HG03469 (cell line): Measurements from ENCODE around the gene GRAMD4.

Experiments used
- ATAC-seq: cut with Tn5 transposase; IDR thresholded peaks from one replicate; pipeline ENCODE4 v1.9.1; 2021; ENCODE audit warnings: mild to moderate bottlenecking, moderate library complexity, moderate number of reproducible peaks; ENCODE audit not compliant: unreplicated experiment

The GRAMD4 gene, protein sequence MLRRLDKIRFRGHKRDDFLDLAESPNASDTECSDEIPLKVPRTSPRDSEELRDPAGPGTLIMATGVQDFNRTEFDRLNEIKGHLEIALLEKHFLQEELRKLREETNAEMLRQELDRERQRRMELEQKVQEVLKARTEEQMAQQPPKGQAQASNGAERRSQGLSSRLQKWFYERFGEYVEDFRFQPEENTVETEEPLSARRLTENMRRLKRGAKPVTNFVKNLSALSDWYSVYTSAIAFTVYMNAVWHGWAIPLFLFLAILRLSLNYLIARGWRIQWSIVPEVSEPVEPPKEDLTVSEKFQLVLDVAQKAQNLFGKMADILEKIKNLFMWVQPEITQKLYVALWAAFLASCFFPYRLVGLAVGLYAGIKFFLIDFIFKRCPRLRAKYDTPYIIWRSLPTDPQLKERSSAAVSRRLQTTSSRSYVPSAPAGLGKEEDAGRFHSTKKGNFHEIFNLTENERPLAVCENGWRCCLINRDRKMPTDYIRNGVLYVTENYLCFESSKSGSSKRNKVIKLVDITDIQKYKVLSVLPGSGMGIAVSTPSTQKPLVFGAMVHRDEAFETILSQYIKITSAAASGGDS

DNA sequence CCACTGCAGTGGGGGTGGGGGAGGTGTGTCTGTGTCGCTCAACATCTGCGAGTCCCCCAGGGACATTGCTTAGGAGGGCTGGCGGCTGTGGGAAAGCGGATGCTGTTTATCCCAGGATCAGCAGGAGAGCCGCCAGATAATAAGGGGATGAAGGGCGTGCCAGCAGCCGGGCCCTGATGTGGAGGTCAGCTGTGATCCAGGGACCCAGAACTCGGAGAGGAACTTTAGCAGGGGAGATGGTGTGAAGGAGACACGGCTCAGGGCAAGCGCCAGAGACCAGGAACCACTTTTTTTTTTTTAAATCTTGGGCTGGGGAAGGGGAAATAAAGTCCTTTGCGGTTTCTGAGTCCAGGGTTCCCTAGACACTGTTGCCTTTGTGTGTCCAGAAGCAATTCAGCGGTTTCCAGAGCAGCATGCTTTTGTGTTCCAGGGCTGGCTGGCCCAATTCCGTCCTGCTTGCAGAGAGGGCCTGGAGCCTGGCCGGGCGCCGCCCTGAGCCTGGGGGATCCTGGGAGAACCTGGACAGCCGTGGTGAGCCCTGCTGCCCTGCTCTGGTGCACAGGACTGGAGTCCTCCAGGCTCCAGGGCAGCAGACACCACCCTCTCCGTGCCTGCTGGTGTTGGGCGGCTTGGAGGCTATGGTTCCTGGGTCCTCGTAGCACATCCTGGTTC, at the start of gene GRAMD4:
Gene GRAMD4, plus strand, starts transcription at position 557 of the 672 bp plus-strand sequence. CDS start 6,414 bp downstream, outside the sequence.
- ATAC-seq = no peak

DNA sequence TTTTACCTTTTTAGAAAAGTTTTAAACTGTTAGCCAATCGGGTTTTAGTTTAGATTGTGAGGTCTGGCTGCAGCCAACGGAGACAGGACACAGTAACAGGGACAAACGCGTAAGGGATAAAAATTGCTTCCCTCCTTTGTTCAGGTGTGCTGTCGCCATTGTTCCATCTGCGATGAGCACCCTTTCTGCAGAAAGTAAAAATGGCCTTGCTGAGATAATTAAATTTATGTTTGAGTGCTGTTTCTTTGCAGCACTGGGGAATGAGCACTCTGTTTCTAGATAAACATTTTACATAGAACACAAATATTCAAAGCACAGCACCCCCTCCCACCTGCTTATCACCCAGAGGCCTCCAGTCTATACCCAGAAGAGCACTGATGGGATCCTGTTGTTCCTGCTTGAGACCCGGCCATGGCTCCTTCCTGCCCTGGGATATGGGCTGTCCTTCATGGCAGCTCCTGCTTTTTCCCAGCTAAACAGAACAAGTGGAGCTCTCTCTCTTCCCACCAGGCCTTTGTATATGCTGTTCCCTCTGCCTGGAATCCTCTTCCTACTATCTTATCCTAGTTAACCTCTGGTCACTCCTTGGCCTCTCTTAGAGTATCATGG, 48.4 kb upstream of the GRAMD4 start:
- no peak for ATAC-seq

DNA sequence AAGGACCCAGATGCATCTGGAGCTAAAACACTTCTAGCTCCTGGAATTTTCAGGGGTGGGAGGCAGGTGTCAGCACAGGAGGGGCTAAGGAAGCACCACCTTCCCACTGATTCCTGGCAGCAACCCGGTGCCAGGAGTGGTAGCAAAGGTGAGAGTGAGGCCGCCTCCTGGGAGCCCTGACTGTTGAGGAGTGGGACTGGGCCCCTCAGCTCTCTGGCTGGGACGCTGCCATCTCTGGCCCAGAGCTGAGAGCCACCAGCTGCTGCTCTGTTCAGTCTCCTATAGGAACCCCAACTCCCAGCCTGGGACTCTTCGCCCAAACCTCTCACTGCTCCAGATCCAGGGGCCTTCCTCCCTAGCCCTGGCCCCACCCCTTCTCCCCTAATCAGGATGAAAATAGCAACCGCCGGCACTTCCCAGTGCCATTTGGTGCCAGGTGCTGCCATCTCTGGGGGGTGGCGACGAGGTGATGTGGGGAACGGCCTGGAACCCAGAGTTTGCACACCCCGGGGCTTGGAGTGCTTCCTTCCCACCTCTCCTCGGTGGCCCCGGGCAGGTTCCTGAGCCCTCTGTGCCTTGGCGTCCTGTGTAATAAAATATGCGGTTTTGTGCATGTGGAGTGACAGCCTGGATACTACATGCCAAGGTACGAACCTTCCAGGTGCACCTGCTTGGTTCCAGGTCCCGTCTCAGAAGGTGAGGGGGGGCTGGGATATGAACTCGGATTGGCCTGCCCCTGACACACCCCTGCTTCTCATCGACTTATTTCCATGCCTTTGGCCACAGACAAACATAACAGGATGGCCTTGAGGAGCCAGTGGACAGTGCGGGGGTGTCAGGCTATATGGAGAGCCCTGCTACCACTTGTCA, 47.0 kb upstream of the GRAMD4 start:
- no peak for ATAC-seq

DNA sequence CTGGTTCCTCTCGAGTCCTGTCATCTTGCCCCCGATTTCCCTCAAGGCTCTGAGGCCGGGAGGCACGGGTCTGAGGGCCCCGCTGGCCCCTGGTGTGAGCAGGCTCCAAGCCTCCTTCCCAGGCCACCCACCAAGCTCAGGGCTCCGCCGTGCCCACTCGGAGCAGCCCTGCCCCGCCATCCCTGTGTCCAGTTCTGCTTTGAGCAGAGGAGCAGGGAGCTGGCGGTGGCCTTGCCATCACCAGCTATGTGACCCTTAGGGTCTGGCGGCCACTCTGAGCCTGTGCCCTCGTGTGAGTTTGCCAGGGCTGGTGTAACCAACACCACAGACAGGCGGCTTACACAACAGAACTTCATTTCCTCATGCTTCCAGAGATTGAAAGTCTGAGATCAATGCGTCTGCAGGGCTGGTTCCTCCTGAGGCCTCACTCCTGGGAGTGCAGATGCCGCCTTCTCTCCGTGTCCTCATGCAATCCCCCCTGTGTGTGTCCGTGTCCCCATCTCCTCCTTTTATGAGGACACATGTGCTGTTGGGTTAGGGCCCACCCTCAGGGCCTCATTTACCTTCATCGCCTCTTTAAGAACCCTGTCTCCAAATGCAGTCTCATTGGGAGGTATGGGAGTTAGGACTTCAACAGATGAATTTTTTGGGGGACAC, 46.3 kb upstream of the GRAMD4 start:
- ATAC-seq = no peak

DNA sequence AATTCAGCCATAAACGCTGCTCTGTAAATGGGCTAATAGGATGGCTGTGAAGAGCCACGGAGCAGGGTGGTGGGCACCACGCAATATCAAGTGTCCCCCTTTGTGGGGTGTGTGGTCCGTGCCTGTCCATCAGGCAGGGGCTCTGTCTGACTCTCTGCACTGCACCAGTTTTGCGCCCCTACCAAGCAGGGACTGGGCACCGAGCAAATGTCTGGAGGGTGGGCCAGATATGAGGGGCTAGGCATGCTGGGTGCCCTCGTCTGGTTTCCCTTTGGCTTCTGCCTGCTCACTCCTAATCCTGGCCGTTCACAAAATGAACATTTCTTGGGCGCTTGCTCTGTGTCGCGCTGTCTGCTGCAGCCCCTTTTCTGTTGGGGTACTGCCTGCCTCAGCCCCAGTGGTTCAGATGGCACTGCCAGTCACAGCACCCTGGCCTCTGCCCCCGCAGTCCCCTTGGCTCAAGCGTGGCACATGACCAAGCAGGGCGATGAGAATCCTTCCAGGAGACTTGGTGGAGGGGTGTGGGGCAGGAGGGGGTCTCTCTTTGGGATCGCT, 45.7 kb upstream of the GRAMD4 start:
- no peak for ATAC-seq

DNA sequence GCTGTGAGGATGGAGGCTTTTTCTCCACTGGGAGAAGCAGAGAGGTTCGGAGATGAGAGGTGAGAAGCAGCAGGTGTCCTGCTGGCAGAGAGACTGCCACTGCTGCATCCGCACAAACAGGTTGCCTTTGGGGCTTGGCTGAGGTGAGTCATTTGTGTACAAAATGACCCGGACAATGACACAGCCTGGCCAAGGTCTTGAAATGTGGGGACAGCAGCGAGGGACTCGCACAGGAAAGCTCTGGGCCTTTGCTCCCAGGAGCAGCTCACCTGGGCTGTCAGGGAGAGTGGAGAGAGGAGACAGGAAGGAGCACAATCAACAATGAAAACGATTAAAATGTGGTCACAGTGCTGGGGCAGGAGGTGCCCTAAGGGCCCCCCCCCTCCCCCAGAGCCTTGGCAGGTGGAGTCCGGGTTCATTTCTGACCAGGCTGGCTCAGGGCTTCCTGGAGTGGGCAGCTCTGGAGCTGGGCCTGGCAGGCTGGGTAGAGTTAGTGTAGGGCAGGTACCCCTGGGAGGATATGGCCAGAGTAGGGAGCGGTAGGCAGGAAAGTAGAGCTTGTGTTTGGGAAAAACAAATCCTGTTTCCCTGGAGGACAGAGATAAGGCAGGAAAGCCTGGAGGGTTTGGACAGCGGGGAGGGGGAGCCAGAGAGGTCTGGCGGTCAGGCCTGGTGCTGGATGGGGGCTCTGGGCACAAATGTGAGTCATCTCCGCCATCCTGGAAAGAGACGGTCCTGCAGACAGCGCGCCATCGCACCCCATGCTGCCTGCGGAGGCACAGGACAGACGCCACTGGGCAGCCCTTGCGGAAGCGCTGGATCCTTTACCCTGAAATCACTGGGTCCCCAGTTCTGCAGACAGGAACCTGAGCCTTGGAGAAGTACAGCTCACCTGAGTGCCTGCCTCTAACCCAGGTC, 44.9 kb upstream of the GRAMD4 start:
- no peak for ATAC-seq

DNA sequence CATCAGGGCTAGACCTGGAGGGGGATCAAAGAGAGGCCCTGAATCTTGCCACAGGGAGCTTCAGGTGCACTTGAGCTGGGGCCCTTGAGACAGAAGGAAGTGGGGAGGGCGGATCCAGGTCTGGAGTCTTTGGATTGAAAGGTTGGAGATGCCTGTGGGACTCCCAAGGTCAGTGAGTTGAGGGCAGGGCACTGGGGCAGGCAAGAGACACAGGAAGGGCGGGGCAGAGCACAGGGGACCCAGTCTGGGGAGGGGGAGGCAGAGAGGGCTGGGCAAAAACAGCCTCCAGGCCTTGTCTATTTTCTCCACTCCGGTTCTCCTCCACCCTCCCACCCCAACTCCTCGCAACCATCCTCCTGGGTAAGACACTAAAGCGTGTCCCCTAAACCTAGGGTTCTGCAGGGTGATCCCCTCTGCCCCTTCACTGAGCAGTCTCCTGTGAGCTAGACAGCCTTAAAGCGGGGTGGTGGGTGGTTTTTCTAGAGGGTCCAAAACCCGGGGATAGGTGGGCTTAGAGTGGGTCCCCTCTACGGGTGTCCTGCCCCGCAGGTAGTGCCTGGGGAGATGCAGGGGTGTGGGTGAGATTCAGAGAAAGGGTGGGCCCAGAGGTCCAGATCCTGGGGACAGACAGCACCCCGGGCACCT, 44.2 kb upstream of the GRAMD4 start:
- no peak for ATAC-seq

DNA sequence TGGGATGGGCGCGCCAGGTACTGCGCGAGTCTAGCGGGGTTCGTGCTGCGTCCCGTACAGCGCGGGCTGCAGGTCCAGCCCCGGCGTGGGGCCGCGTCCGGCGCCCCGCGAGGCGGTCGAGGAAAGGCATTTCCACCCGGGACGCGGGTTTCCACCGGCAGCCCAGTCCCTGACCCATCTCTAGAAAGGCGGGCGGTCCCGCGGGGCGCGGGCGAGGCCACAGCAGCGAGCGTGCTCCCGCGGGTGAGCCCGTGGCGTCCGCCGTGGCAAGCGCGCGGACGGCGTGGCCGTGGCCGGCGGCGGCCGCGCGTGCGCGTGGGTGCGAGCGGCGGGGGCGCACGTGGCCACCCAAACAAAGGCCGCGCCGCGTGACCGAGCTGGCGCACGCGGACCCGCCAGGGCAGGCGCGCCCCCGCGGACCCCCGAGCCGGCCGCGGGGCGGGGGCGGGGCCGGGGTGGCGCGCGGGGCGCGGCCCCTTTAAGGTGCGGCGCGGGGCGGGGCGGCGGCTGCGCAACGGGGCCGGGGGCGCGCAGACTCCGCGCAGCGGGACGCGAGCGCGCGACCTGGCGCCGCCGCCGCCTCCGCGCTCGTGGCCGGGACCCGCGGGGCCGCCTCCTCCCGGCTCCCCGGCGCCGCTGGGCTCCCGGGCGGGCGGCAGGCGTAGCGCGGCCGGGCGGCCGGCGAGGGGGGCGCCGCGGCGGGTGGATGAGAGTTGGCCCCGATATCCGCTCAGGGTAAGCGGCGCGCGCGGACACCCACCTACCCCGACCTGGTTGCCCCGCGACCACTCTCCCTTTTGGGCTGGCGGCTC, 43.4 kb upstream of the GRAMD4 start:
- ATAC-seq = no peak

DNA sequence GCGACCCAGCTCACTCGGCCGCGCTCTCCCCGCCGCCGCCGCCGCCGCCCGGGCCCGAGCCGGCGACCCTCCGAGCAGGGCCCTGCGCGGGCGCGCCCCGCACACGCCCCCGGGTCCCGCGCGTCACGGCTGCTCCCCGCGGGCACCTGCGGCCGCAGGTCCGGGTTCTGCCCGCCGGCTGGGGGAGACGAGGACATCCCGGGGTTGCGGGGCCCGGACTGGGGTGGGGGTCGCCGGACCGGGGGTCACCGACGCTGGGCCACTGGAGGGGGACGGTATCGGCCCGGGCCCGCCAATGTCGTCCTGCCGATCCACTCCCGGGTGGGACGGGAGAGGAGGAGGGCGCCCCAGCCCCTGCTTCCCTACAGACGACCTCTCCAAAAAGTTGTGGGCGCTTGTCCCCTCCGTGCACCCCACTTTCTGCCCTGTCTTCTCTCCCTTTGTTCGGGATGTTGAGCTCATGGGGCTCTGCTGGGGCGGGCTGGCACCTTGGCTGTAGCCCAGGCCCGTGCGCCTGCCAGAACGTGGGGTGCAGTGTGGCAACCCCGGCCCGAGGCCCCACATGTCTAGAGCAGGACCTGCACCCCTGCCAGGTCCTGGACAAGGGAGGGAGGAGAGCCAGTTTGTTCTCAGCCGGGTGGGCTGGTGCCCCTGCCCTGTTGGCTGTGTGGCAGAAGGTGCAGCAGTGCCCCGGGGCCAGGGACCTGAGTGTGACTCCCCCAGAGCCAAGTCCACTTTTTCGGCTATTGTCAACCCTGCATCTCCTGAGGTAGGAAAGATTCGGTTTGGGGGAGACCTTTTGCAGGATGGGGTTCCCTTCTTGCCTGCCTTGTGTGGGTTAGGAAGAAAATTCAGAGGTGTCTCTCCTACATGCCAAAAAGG, 42.6 kb upstream of the GRAMD4 start:
- ATAC-seq = no peak

DNA sequence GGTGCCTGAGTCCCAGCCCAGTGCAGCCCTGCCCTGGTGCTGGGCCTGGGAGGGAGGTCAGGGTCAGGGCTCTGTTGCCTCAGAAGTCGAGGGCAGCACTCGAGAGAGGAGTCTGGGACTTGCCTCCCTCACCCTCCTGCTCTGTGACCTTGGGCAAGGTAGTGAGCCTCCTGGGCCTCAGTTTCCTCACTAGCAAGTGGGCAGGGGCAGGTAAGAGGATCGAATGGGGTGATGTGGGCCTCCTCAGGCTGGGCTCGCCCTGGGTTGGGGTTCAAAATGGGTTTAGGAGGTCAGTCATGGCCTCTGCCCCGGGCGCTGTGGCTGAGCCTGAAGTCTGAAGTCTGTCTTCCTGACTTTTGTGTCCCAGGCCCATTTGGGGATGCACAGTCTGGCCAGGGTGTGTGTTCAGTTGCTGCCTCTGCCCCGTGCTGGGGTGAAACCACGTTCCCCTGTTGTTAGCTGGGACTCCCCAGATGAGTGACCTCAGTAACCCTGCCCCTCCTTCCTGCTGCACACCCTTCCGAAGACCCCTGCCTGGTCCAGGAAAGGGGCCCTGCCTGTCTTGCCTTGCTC, 41.8 kb upstream of the GRAMD4 start:
- no peak for ATAC-seq

DNA sequence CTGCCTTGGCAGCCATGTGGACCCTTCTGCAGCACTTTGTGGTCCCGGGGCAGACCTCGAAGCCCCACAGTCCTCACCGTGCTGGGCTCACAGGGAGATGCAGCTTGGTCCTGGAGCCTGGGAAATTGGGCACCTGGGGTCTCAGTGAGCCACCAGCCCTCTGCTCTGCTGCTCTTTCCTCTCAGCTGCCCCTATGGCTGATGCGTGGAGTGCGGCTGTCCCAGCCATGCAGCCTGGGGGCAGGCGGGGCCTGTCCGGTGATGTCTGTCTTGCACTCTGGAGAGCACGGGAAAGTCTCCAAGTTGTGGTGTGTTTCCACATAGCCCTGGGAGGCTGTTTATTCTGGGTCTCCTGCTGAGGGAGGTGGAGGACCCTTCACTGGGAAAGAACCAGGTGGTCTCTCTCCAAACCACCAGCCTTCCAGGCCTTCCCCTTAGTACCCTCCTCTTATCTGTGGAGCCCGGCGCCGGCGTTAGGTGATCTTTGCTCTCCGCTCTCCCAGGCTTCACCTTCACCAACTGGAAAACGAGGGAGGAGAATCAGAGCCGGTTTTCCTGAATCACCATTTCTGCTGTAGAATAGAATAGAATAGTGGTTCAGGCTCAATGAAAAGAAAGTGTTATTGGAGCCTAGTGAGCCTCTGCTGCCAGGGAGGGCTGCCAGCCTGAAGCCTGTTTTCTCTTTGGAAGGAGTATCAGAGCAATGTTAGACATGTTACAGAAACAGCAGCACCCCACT, 41.2 kb upstream of the GRAMD4 start:
- ATAC-seq = no peak

DNA sequence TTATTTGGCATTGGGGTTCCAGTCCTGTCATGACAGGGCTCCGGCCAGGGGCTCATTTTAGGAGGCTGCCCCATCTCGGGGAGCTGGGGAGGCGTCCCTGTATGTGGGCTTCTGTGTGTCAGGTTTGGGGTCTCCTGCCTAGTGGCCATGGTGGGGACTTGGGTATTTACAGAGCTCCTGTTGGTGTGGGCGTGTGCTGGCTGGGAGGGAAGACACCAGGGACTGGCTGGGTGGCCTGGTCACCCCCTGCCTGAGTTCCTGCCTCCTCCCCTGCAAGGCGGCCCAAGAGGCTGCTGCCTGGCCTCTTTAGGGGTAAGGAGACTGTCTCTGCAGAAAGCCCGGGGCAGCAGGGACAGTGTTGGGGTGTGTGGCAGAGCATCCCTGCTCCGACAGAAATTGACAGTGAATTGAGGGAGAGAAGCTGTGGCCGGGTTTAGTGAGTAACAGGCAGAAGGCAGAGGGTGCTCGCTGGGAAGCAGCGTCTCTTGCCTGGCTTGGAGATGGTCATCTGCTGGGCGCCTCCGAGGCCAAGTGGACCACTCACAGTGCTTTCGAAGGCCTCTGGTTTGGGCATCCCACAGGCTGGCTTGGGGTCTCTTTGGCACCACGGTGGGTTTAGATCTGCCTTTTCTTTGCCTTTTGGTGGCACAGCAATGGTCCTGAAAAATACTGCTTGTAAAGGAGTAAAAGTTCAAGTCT, 40.3 kb upstream of the GRAMD4 start:
- no peak for ATAC-seq

DNA sequence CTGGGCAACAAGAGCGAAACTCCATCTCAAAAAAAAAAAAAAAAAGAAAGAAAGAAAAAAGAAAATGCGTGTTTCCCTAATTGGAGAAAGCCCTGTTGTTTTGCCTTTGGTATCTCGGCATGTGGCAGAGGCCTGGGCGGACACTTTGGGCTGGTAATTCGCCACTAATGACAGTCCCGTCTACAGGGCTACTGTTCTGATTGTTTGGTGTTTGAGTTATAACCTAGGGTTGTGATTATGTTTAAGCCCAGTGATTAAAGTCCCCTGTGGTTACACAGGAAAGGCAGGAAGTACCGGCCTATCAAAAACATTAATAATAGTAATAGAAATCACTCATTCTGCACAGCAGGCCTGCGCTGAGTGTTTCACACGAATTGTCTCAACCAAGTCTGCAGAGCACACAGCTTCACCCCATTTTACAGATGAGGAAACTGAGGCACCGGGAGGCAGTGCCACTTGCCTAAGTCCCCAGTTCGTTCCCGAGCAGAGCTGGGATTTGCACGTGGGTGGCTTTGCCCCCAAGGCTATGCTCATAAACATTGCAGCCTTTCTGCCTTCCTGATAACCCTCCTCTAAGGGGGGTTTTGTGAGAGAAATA, 39.1 kb upstream of the GRAMD4 start:
- no peak for ATAC-seq

DNA sequence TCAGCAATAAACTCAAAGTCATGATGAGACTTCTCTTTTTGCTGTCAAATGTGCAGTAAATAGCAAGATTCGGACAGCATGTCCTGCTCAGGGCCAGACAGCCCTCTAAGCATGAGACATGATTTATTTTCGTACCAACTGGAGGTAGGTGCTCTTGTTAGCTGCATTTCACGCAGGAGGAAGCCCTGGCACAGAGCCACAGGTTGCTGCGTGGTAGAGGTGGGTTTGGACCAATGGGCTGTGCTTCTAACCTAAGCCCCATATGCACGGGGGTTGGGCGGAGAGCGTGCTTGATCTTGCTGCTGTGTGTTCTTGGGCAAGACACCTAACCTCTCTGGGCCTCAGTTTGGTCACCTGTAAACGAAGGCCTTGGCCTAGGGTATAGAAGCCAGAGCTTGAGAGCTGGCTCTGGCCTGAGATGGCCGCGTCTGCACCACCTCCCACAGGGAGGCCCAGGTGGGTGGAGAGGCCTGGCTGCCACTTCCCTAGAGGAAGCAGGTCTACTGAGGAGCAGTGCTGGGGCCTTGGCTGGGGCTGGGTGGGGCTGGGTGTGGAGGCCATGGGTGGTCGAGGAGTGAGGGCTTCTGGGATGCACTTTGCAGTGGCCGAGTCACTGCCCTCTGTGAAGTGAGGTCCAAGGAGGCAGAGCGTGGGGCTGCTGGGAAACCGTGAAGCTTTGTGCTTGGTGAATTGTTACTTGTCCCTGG, 38.5 kb upstream of the GRAMD4 start:
- ATAC-seq = no peak
